Thoracic aorta (tissue), 2 donors: ENCODE results near the gene CNTN1. TPM values are rescaled to one million over a fixed set of nuclear protein-coding genes. Genes with fewer than 3 reads are reported as not detected.

ENCODE experiments used
- ATAC-seq: fragments of 150-250 bp; one replicate; pipeline ENCODE4 v1.8.0; 2017; ENCODE audit warnings: low read depth; ENCODE audit not compliant: insufficient number of reproducible peaks, low FRiP score
- DNase-seq: peaks from one replicate; pipeline ENCODE4 v3.0.0-alpha.2; 2020; ENCODE audit warnings: low spot score
- H3K27ac ChIP-seq, 2 donors: fragments of 200-600 bp; sonication (generic); 1 replicate in 1 of 2; 2 replicates in 1 of 2; pipeline ENCODE4 v1.5.1; 2016; ENCODE audit warnings: mild to moderate bottlenecking in 2 of 2, moderate library complexity in 2 of 2
- H3K27me3 ChIP-seq: fragments of 200-600 bp; sonication (generic); replicated peaks from 2 replicates; pipeline ENCODE4 v1.6.0; 2016; ENCODE audit warnings: mild to moderate bottlenecking; ENCODE audit not compliant: insufficient read depth
- H3K36me3 ChIP-seq: fragments of 200-600 bp; sonication (generic); one replicate; pipeline ENCODE4 v1.5.1; 2016
- H3K4me1 ChIP-seq, 2 donors: fragments of 200-600 bp; sonication (generic); 1 replicate in 1 of 2; 2 replicates in 1 of 2; pipeline versions ENCODE4 v1.5.1 to v1.6.0; 2016; ENCODE audit warnings: low read depth in 2 of 2, mild to moderate bottlenecking in 1 of 2; ENCODE audit not compliant: control insufficient read depth in 1 of 2
- H3K4me3 ChIP-seq: fragments of 200-600 bp; sonication (generic); 2 replicates; pipeline ENCODE4 v1.5.1; 2016; ENCODE audit warnings: mild to moderate bottlenecking
- H3K9me3 ChIP-seq: fragments of 200-600 bp; sonication (generic); 2 replicates; pipeline ENCODE4 v1.5.1; 2016
- CTCF ChIP-seq: fragments of 200-600 bp; sonication (generic); IDR thresholded peaks from one replicate; pipeline ENCODE4 v1.5.1; 2019; ENCODE audit warnings: antibody characterized with exemption
- total RNA-seq, 2 donors: library from RNA; depleted of rRNA; stranded (reverse); fragments of >200 nt; gene quantifications; one replicate each; pipeline versions ENCODE4 v1.1.0 to v1.2.3, GENCODE V29; 2016

The CNTN1 gene
- total RNA-seq, 2 donors from 2014 or later, result 16.1 to 42.8 TPM

GRCh38 chr12:41026151-41026550 lies 333.9 kb downstream of the CNTN1 start:
- no peaks in the 10 kb centered on the region for H3K27me3 ChIP-seq
- H3K27ac ChIP-seq, result no peak overlapping the region
- TF ChIP-seq CTCF, result no peak
- no peak overlapping the region for H3K4me3 ChIP-seq
- DNase-seq (no peak), ATAC-seq (no peak)
- no peaks in the 10 kb centered on the region for H3K4me1 ChIP-seq
- H3K36me3 ChIP-seq, result no peaks in the 10 kb centered on the region
- H3K9me3 ChIP-seq, result no peaks in the 10 kb centered on the region

GRCh38 chr12:41032386-41032785 lies 340.1 kb downstream of the CNTN1 start:
- no peak for ATAC-seq

GRCh38 chr12:41034686-41035085 lies 342.4 kb downstream of the CNTN1 start:
- no peaks in the 10 kb centered on the region for H3K27me3 ChIP-seq
- ATAC-seq (no peak), DNase-seq (no peak)
- H3K4me1 ChIP-seq, result no peaks in the 10 kb centered on the region
- TF ChIP-seq CTCF, result no peak
- H3K4me3 ChIP-seq, result no peak overlapping the region
- no peak overlapping the region for H3K27ac ChIP-seq
- H3K36me3 ChIP-seq, result no peaks in the 10 kb centered on the region
- no peaks in the 10 kb centered on the region for H3K9me3 ChIP-seq

More at GRCh38 chr12:41032386-41032785, 340.1 kb downstream of the CNTN1 start:
- no peak for TF ChIP-seq CTCF
- no peak for DNase-seq
- Histone ChIP-seq H3K4me1 (no peaks in the 10 kb centered on the region), H3K9me3 (no peaks in the 10 kb centered on the region), H3K27me3 (no peaks in the 10 kb centered on the region), H3K36me3 (no peaks in the 10 kb centered on the region), H3K4me3 (no peak overlapping the region), H3K27ac (no peak overlapping the region)

- no peaks in the 10 kb centered on the region for H3K9me3 ChIP-seq
- H3K36me3 ChIP-seq, result no peaks in the 10 kb centered on the region
- H3K27me3 ChIP-seq, result no peaks in the 10 kb centered on the region
- H3K4me3 ChIP-seq, result no peak overlapping the region
- ATAC-seq (no peak), DNase-seq (no peak)
- no peak overlapping the region for H3K27ac ChIP-seq
- no peak for TF ChIP-seq CTCF
- H3K4me1 ChIP-seq, result peaks cover 0 to 5% of the 10 kb centered on the region in 2 donors
Measured at GRCh38 chr12:41039461-41039860, 347.2 kb downstream of the CNTN1 start.

GRCh38 chr12:41045509-41045908 lies 353.3 kb downstream of the CNTN1 start:
- TF ChIP-seq CTCF, result no peak
- no peak overlapping the region for H3K4me3 ChIP-seq
- H3K9me3 ChIP-seq, result no peaks in the 10 kb centered on the region
- no peaks in the 10 kb centered on the region for H3K36me3 ChIP-seq
- H3K27ac ChIP-seq, result no peak overlapping the region
- H3K27me3 ChIP-seq, result no peaks in the 10 kb centered on the region
- no peak for DNase-seq
- H3K4me1 ChIP-seq, result peaks cover 0 to 10% of the 10 kb centered on the region in 2 donors
- ATAC-seq, result no peak
